Measurements from ENCODE around the gene COTL1. TPM values are rescaled to one million over a fixed set of nuclear protein-coding genes. Genes with fewer than 3 reads are reported as not detected.

The COTL1 gene
- total and polyA plus RNA-seq, 9 of the 15 experiments (the other 6 are each of a cell fraction or from before 2014, with no cell fraction given), result 27.7 to 185 (median 72.5) TPM

- TF ChIP-seq, protein P1, sequence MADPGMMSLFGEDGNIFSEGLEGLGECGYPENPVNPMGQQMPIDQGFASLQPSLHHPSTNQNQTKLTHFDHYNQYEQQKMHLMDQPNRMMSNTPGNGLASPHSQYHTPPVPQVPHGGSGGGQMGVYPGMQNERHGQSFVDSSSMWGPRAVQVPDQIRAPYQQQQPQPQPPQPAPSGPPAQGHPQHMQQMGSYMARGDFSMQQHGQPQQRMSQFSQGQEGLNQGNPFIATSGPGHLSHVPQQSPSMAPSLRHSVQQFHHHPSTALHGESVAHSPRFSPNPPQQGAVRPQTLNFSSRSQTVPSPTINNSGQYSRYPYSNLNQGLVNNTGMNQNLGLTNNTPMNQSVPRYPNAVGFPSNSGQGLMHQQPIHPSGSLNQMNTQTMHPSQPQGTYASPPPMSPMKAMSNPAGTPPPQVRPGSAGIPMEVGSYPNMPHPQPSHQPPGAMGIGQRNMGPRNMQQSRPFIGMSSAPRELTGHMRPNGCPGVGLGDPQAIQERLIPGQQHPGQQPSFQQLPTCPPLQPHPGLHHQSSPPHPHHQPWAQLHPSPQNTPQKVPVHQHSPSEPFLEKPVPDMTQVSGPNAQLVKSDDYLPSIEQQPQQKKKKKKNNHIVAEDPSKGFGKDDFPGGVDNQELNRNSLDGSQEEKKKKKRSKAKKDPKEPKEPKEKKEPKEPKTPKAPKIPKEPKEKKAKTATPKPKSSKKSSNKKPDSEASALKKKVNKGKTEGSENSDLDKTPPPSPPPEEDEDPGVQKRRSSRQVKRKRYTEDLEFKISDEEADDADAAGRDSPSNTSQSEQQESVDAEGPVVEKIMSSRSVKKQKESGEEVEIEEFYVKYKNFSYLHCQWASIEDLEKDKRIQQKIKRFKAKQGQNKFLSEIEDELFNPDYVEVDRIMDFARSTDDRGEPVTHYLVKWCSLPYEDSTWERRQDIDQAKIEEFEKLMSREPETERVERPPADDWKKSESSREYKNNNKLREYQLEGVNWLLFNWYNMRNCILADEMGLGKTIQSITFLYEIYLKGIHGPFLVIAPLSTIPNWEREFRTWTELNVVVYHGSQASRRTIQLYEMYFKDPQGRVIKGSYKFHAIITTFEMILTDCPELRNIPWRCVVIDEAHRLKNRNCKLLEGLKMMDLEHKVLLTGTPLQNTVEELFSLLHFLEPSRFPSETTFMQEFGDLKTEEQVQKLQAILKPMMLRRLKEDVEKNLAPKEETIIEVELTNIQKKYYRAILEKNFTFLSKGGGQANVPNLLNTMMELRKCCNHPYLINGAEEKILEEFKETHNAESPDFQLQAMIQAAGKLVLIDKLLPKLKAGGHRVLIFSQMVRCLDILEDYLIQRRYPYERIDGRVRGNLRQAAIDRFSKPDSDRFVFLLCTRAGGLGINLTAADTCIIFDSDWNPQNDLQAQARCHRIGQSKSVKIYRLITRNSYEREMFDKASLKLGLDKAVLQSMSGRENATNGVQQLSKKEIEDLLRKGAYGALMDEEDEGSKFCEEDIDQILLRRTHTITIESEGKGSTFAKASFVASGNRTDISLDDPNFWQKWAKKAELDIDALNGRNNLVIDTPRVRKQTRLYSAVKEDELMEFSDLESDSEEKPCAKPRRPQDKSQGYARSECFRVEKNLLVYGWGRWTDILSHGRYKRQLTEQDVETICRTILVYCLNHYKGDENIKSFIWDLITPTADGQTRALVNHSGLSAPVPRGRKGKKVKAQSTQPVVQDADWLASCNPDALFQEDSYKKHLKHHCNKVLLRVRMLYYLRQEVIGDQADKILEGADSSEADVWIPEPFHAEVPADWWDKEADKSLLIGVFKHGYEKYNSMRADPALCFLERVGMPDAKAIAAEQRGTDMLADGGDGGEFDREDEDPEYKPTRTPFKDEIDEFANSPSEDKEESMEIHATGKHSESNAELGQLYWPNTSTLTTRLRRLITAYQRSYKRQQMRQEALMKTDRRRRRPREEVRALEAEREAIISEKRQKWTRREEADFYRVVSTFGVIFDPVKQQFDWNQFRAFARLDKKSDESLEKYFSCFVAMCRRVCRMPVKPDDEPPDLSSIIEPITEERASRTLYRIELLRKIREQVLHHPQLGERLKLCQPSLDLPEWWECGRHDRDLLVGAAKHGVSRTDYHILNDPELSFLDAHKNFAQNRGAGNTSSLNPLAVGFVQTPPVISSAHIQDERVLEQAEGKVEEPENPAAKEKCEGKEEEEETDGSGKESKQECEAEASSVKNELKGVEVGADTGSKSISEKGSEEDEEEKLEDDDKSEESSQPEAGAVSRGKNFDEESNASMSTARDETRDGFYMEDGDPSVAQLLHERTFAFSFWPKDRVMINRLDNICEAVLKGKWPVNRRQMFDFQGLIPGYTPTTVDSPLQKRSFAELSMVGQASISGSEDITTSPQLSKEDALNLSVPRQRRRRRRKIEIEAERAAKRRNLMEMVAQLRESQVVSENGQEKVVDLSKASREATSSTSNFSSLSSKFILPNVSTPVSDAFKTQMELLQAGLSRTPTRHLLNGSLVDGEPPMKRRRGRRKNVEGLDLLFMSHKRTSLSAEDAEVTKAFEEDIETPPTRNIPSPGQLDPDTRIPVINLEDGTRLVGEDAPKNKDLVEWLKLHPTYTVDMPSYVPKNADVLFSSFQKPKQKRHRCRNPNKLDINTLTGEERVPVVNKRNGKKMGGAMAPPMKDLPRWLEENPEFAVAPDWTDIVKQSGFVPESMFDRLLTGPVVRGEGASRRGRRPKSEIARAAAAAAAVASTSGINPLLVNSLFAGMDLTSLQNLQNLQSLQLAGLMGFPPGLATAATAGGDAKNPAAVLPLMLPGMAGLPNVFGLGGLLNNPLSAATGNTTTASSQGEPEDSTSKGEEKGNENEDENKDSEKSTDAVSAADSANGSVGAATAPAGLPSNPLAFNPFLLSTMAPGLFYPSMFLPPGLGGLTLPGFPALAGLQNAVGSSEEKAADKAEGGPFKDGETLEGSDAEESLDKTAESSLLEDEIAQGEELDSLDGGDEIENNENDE (IDR thresholded peaks at IDR 0.05; ENCODE audit: low read depth, low read length), result no peak
- TF ChIP-seq FUS (optimal IDR thresholded peaks at IDR 0.05; ENCODE audit: low read depth, low read length) (no peak), CBX2 (IDR thresholded peaks at IDR 0.05; ENCODE audit: insufficient read depth, low read length, poor library complexity, severe bottlenecking) (no peak), L3MBTL2 (IDR thresholded peaks at IDR 0.05) (peak; percentile 22; the same call in 1 of the 2 replicates), THAP12 (CRISPR knock-in tag; IDR thresholded peaks at IDR 0.05) (peak; percentile 87; the same call in 1 of the 2 replicates), BRD9 (IDR thresholded peaks at IDR 0.05; ENCODE audit: low read depth, partially characterized antibody) (no peak), ZNF311 (CRISPR knock-in tag; IDR thresholded peaks at IDR 0.05) (no peak), CBX1 (IDR thresholded peaks at IDR 0.05; ENCODE audit: low read depth) (no peak)
- TF ChIP-seq, protein P2, sequence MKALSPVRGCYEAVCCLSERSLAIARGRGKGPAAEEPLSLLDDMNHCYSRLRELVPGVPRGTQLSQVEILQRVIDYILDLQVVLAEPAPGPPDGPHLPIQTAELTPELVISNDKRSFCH (CRISPR knock-in tag; IDR thresholded peaks at IDR 0.05), result no peak
- TF ChIP-seq, protein P2 (tag; IDR thresholded peaks at IDR 0.05), result no peak; the same call in 1 of the 2 replicates
- TF ChIP-seq, protein P3, sequence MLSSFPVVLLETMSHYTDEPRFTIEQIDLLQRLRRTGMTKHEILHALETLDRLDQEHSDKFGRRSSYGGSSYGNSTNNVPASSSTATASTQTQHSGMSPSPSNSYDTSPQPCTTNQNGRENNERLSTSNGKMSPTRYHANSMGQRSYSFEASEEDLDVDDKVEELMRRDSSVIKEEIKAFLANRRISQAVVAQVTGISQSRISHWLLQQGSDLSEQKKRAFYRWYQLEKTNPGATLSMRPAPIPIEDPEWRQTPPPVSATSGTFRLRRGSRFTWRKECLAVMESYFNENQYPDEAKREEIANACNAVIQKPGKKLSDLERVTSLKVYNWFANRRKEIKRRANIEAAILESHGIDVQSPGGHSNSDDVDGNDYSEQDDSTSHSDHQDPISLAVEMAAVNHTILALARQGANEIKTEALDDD (IDR thresholded peaks at IDR 0.05), result no peak
These were observed at the start of gene COTL1 (continued) for GRCh38 chr16:84617791-84618580.

Data from K562 (cell line).